HG03159 (cell line): ENCODE data around the gene RSPO3.

Experiments
- ATAC-seq: cut with Tn5 transposase; IDR thresholded peaks from one replicate; pipeline ENCODE4 v1.9.1; 2021; ENCODE audit warnings: mild to moderate bottlenecking, moderate library complexity; ENCODE audit not compliant: unreplicated experiment

The RSPO3 gene

GRCh38 chr6:127148511-127148910 is 30.0 kb downstream of the RSPO3 start:
- no peak for ATAC-seq

GRCh38 chr6:127154509-127154908 is 36.0 kb downstream of the RSPO3 start:
- ATAC-seq: no peak

GRCh38 chr6:127160484-127160883 is 42.0 kb downstream of the RSPO3 start:
- ATAC-seq: no peak

GRCh38 chr6:127162836-127163235 is 44.4 kb downstream of the RSPO3 start:
- no peak for ATAC-seq

- no peak for ATAC-seq
Measured at GRCh38 chr6:127164036-127164435, 45.6 kb downstream of the RSPO3 start.

- no peak for ATAC-seq
Measured at GRCh38 chr6:127164565-127164964, 46.1 kb downstream of the RSPO3 start.

- no peak for ATAC-seq
Measured at GRCh38 chr6:127173156-127173940, 54.9 kb downstream of the RSPO3 start.

- ATAC-seq: no peak
Measured at GRCh38 chr6:127176146-127176545, 57.7 kb downstream of the RSPO3 start.

- ATAC-seq: no peak
Measured at GRCh38 chr6:127177030-127177922, 58.8 kb downstream of the RSPO3 start.

- no peak for ATAC-seq
Measured at GRCh38 chr6:127177923-127178231, 59.4 kb downstream of the RSPO3 start.

- no peak for ATAC-seq
Measured at GRCh38 chr6:127178746-127179145, 60.3 kb downstream of the RSPO3 start.

- ATAC-seq: no peak
Measured at GRCh38 chr6:127180426-127180825, 62.0 kb downstream of the RSPO3 start.

GRCh38 chr6:127182501-127182900 is 64.0 kb downstream of the RSPO3 start:
- ATAC-seq: no peak

GRCh38 chr6:127185437-127185995 is 67.0 kb downstream of the RSPO3 start:
- ATAC-seq: no peak

GRCh38 chr6:127186889-127187288 is 68.4 kb downstream of the RSPO3 start:
- peak; percentile 61 for ATAC-seq

GRCh38 chr6:127188744-127189143 is 70.3 kb downstream of the RSPO3 start:
- no peak for ATAC-seq

- ATAC-seq: no peak
Measured at GRCh38 chr6:127190552-127190951, 72.1 kb downstream of the RSPO3 start.

GRCh38 chr6:127191716-127192115 is 73.2 kb downstream of the RSPO3 start:
- no peak for ATAC-seq

- ATAC-seq: no peak
Measured at GRCh38 chr6:127192911-127193541, 74.6 kb downstream of the RSPO3 start.

- no peak for ATAC-seq
Measured at GRCh38 chr6:127195833-127196232, 77.4 kb downstream of the RSPO3 start.

GRCh38 chr6:127198549-127198948 is 80.1 kb downstream of the RSPO3 start:
- no peak for ATAC-seq
